HepG2 (cell line): ENCODE results near the gene PTEN. TPM values are rescaled to one million over a fixed set of nuclear protein-coding genes. Genes with fewer than 3 reads are reported as not detected.

ENCODE experiments used
- ATAC-seq: fragments of 200-7000 bp; cut with Tn5 transposase; 3 replicates; pipeline ENCODE4 v1.9.1; 2020; ENCODE audit warnings: mild to moderate bottlenecking, moderate library complexity
- BruUV-seq: library from RNA; stranded (reverse); fragments of 400-500 nt; replicated peaks from 2 replicates; lab custom pipeline; 2021; lab: Mats Ljungman, UMichigan
- CTCF ChIA-PET: fragments of 300-600 bp; formaldehyde crosslinking; extraction: SDS; loops from one replicate; lab custom pipeline; 2021; ENCODE audit warnings: low total read pairs, inconsistent platforms, low intra/inter-chr PET ratio; lab: Yijun Ruan, JAX
- POLR2A ChIA-PET: fragments of 350-600 bp; sonication (Branson Sonifier 250); formaldehyde crosslinking; loops from one replicate; lab custom pipeline; 2020; ENCODE audit warnings: antibody characterized with exemption, inconsistent platforms; lab: Yijun Ruan, JAX
- DNase-seq: peaks from one replicate; pipeline ENCODE4 v3.0.0-alpha.2; 2015; ENCODE audit warnings: low spot score
- FAIRE-seq: peaks from 3 replicates; lab custom pipeline; 2011; peaks lifted over from hg19 to GRCh38; lab: Jason Lieb, UNC
- H2AFZ ChIP-seq: one replicate; pipeline ENCODE4 v1.6.1; 2011; ENCODE audit warnings: low read length, inconsistent platforms
- H3K27ac ChIP-seq: fragments of 300-600 bp; 3 replicates; pipeline ENCODE4 v1.8.0; 2011; ENCODE audit warnings: mixed run types, mild to moderate bottlenecking, mixed read lengths, low read length, inconsistent platforms; ENCODE audit not compliant: insufficient read depth; ENCODE audit errors: extremely low read length
- H3K27me3 ChIP-seq, 2 experiments: fragments of 200-600 bp in 1 of 2; 2 replicates in 1 of 2; 3 replicates in 1 of 2; pipeline versions ENCODE4 v1.6.0 to v1.8.0; 2011; ENCODE audit warnings: low read length in 2 of 2, mild to moderate bottlenecking in 2 of 2, moderate library complexity in 2 of 2, inconsistent platforms in 1 of 2; ENCODE audit not compliant: insufficient read depth in 2 of 2, control insufficient read depth in 1 of 2
- H3K36me3 ChIP-seq, 2 experiments: fragments of 200-600 bp in 1 of 2; replicated peaks in 1 of 2; 2 replicates in 1 of 2; 3 replicates in 1 of 2; pipeline versions ENCODE4 v1.5.1 to v1.8.0; 2011; ENCODE audit warnings: low read length in 2 of 2, inconsistent platforms in 1 of 2; ENCODE audit not compliant: insufficient read depth in 2 of 2, control insufficient read depth in 1 of 2
- H3K4me1 ChIP-seq: 2 replicates; pipeline ENCODE4 v1.5.1; 2012; ENCODE audit warnings: low read length, inconsistent platforms; ENCODE audit not compliant: insufficient read depth
- H3K4me2 ChIP-seq: 2 replicates; pipeline ENCODE4 v1.6.0; 2011; ENCODE audit warnings: low read depth, low read length, inconsistent platforms
- H3K4me3 ChIP-seq, 3 experiments: fragments of 200-600 bp in 1 of 3; sonication (generic), shearing (Covaris generic) in 1 of 3; replicated peaks in 1 of 3; 2 replicates each; pipeline ENCODE4 v1.5.1; 2011 to 2016; ENCODE audit warnings: low read length in 3 of 3, inconsistent platforms in 2 of 3, low read depth in 2 of 3, mild to moderate bottlenecking in 2 of 3, control low read depth in 1 of 3, mixed read lengths in 1 of 3; ENCODE audit not compliant: insufficient read depth in 1 of 3
- H3K79me2 ChIP-seq: one replicate; pipeline ENCODE4 v1.6.1; 2011; ENCODE audit warnings: low read length, inconsistent platforms; ENCODE audit not compliant: insufficient read depth
- H3K9ac ChIP-seq: 2 replicates; pipeline ENCODE4 v1.6.0; 2011; ENCODE audit warnings: mild to moderate bottlenecking, low read depth, low read length, inconsistent platforms; ENCODE audit not compliant: insufficient read depth
- H3K9me3 ChIP-seq: 2 replicates; pipeline ENCODE4 v1.5.1; 2012; ENCODE audit warnings: mild to moderate bottlenecking, low read length
- H4K20me1 ChIP-seq: 2 replicates; pipeline ENCODE4 v1.6.0; 2011; ENCODE audit warnings: inconsistent platforms, mild to moderate bottlenecking, low read length, moderate library complexity; ENCODE audit not compliant: insufficient read depth
- ARID2 ChIP-seq: sonication (generic); formaldehyde crosslinking; IDR thresholded peaks from 2 replicates; pipeline ENCODE4 v1.8.1; 2022; ENCODE audit warnings: mild to moderate bottlenecking, missing genetic modification reagents, borderline replicate concordance
- ATF7 ChIP-seq, 2 experiments: fragments of 450-650 bp in 1 of 2; sonication (generic) in 1 of 2; formaldehyde crosslinking in 1 of 2; IDR thresholded peaks; 2 replicates each; pipeline versions ENCODE4 v1.4.0 to v1.6.1; 2016 to 2020; ENCODE audit warnings: antibody characterized with exemption in 1 of 2, mild to moderate bottlenecking in 1 of 2, missing genetic modification reagents in 1 of 2
- MAFF ChIP-seq: IDR thresholded peaks from 2 replicates; pipeline ENCODE4 v1.6.1; 2011; ENCODE audit warnings: low read depth, low read length, improper control_type of control experiment
- MAFK ChIP-seq, 2 experiments: IDR thresholded peaks in 1 of 2; conservative IDR thresholded peaks in 1 of 2; 2 replicates each; pipeline ENCODE4 v1.6.1; 2011; ENCODE audit warnings: improper control_type of control experiment in 2 of 2, low read length in 2 of 2
- MIXL1 ChIP-seq: IDR thresholded peaks from 2 replicates; pipeline ENCODE4 v1.6.1; 2016
- NCOA2 ChIP-seq: sonication (generic); formaldehyde crosslinking; IDR thresholded peaks from 2 replicates; pipeline ENCODE4 v1.8.0; 2022; ENCODE audit warnings: inconsistent platforms
- ZBTB38 ChIP-seq: sonication (generic); formaldehyde crosslinking; IDR thresholded peaks from 2 replicates; pipeline ENCODE4 v1.5.1; 2020; ENCODE audit warnings: mild to moderate bottlenecking, missing genetic modification reagents
- ZBTB4 ChIP-seq: sonication (generic); formaldehyde crosslinking; IDR thresholded peaks from 2 replicates; pipeline ENCODE4 v1.4.0; 2020; ENCODE audit warnings: missing genetic modification reagents, mild to moderate bottlenecking, borderline replicate concordance
- ZNF3 ChIP-seq: IDR thresholded peaks from 2 replicates; pipeline ENCODE4 v1.7.0; 2017; ENCODE audit warnings: inconsistent platforms
- ZNF484 ChIP-seq: sonication (generic); formaldehyde crosslinking; IDR thresholded peaks from 2 replicates; pipeline ENCODE4 v1.5.1; 2020; ENCODE audit warnings: mild to moderate bottlenecking, low read depth, missing genetic modification reagents, borderline replicate concordance
- ZNF546 ChIP-seq: sonication (generic); formaldehyde crosslinking; conservative IDR thresholded peaks from 2 replicates; pipeline ENCODE4 v1.8.1; 2023; ENCODE audit warnings: mild to moderate bottlenecking, missing genetic modification reagents
- ZNF557 ChIP-seq: sonication (generic); formaldehyde crosslinking; IDR thresholded peaks from 2 replicates; pipeline ENCODE4 v1.4.0; 2020; ENCODE audit warnings: missing genetic modification reagents
- ZNF672 ChIP-seq: sonication (generic); formaldehyde crosslinking; IDR thresholded peaks from 2 replicates; pipeline ENCODE4 v1.8.1; 2022; ENCODE audit warnings: missing genetic modification reagents
- ZNF724P ChIP-seq: sonication (generic); formaldehyde crosslinking; IDR thresholded peaks from 2 replicates; pipeline ENCODE4 v1.8.0; 2022; ENCODE audit warnings: missing genetic modification reagents, borderline replicate concordance
- ZSCAN22 ChIP-seq: sonication (generic); formaldehyde crosslinking; IDR thresholded peaks from 2 replicates; pipeline ENCODE4 v1.4.0; 2020; ENCODE audit warnings: mild to moderate bottlenecking, missing genetic modification reagents
- WGBS: methylation state at CpG from one replicate; pipeline ENCODE4 v1.1.6; 2017; ENCODE audit warnings: low lambda C conversion rate; 5-methylcytosine and 5-hydroxymethylcytosine counted together
- in situ Hi-C: cut with HindIII; loops from 2 replicates; pipeline ENCODE4 v1.10.0; 2017; ENCODE audit warnings: low pct_unique_long_range_greater_than_20kb; ENCODE audit not compliant: extremely low pct_ligation_motif_present
- intact Hi-C: fragments of 100-400 bp; cut with micrococcal nuclease; formaldehyde crosslinking; loops from one replicate; pipeline ENCODE4 v1.10.0; 2022; ENCODE audit not compliant: unreplicated experiment
- polyA plus RNA-seq, 8 experiments: library from polyadenylated mRNA; depleted of rRNA in 3 of 8; stranded (reverse) in 7 of 8; unstranded in 1 of 8; fragments of >200 nt; fragmentation: Illumina TruSeq in 4 of 8; extraction: Trizol in 4 of 8; gene quantifications; 2 replicates each; pipeline versions ENCODE4 v1.2.1 to v1.2.3, GENCODE V29; 2011 to 2016; ENCODE audit warnings: low read depth in 4 of 8, missing spikeins in 1 of 8, mixed read lengths in 1 of 8; ENCODE audit not compliant: insufficient read depth in 1 of 8
- total RNA-seq, 5 experiments: library from RNA; depleted of rRNA; stranded (reverse); fragments of >200 nt; fragmentation: Illumina TruSeq; extraction: Trizol; gene quantifications; 2 replicates each; pipeline ENCODE4 v1.2.3, GENCODE V29; 2016; ENCODE audit warnings: low read depth in 1 of 5

The PTEN gene
- total and polyA plus RNA-seq, 2 of the 13 experiments (the other 11 are each of a cell fraction or from before 2014, with no cell fraction given): 30.3 to 61.3 TPM

GRCh38 chr10:87819289-87819585 lies 44.2 kb upstream of the PTEN start:
- no peak for DNase-seq
- Histone ChIP-seq H3K79me2 (peaks cover 37% of the 10 kb centered on the region), H3K27ac (no peak overlapping the region), H3K9ac (peak overlapping the region; percentile 90; the same call in 1 of the 2 replicates), H4K20me1 (peaks cover 20% of the 10 kb centered on the region; the same call in 1 of the 2 replicates), H3K9me3 (no peaks in the 10 kb centered on the region), H3K4me1 (peaks cover 28% of the 10 kb centered on the region), H2AFZ (no peak overlapping the region), H3K4me2 (peak overlapping the region; percentile 94), H3K36me3 (no peaks in the 10 kb centered on the region), H3K4me3 (peak overlapping the region in 2 of 3 experiments; percentile 78 to 85; a peak in 3 of 6 replicates), H3K27me3 (no peaks in the 10 kb centered on the region; a peak in 1 of 5 replicates)
- no TSS peak for BruUV-seq
- in situ Hi-C loops (no loop called here), intact Hi-C loops (loop anchor here (2.0 kb wide), 1 partner anchor 44 kb away; the partner anchor contains the start of genes KLLN and PTEN)
- WGBS: 57% methylated on average over 6 of the region's 6 CpGs
- TF ChIP-seq ZNF3 (CRISPR knock-in tag) (no peak), ZSCAN22 (CRISPR knock-in tag) (no peak)
- POLR2A ChIA-PET: interaction anchor here (1.8 to 2.9 kb wide), 2 partner anchors 43 to 315 kb away, joined by 6 to 31 read pairs; partner anchors contain the start of genes KLLN, MINPP1 and PTEN
- no peak for FAIRE-seq
- CTCF ChIA-PET: no interaction called here
- ATAC-seq: no peak

- Histone ChIP-seq H2AFZ (no peak overlapping the region), H4K20me1 (no peaks in the 10 kb centered on the region), H3K4me3 (no peak overlapping the region), H3K27ac (no peak overlapping the region), H3K4me2 (no peak overlapping the region), H3K79me2 (no peaks in the 10 kb centered on the region), H3K9ac (no peak overlapping the region), H3K36me3 (no peaks in the 10 kb centered on the region), H3K27me3 (no peaks in the 10 kb centered on the region), H3K4me1 (no peaks in the 10 kb centered on the region), H3K9me3 (no peaks in the 10 kb centered on the region)
- FAIRE-seq (no peak), ATAC-seq (no peak), DNase-seq (no peak)
- ChIA-PET POLR2A (no interaction called here), CTCF (no interaction called here)
- BruUV-seq: no TSS peak
- TF ChIP-seq ZNF557 (CRISPR knock-in tag): no peak
- TF ChIP-seq MAFF: peak; percentile 97
- TF ChIP-seq ZNF484 (CRISPR knock-in tag): no peak
- no peak for TF ChIP-seq ZNF546 (CRISPR knock-in tag)
- TF ChIP-seq MAFK (conservative IDR thresholded peaks at IDR 0.05 in 1 of 2, IDR thresholded peaks at IDR 0.05 in 1 of 2; ENCODE audit: low read length in 2 of 2): peak; percentile 95 to 97
- no peak for TF ChIP-seq ZNF724P (CRISPR knock-in tag)
- no peak for TF ChIP-seq NCOA2 (CRISPR knock-in tag)
- no peak for TF ChIP-seq ARID2
- TF ChIP-seq ZBTB4 (CRISPR knock-in tag): no peak
- TF ChIP-seq ZNF672 (CRISPR knock-in tag): no peak
- no peak for TF ChIP-seq ATF7 (IDR thresholded peaks at IDR 0.05)
- no peak for TF ChIP-seq ATF7 (CRISPR knock-in tag; IDR thresholded peaks at IDR 0.05)
- TF ChIP-seq MIXL1 (CRISPR knock-in tag): no peak
- TF ChIP-seq ZBTB38: no peak
- in situ Hi-C loops: no loop called here
- intact Hi-C loops: no loop called here
These were observed 36.8 kb upstream of the PTEN start for GRCh38 chr10:87826653-87827052.
